NCI-H748 (cell line): Measurements from ENCODE around the gene CNOT3.

Source experiments
- DNase-seq: peaks from one replicate; lab custom pipeline; 2025; ENCODE audit not compliant: unreplicated experiment; lab: John Stamatoyannopoulos, UW

CNOT3 gene

DNA sequence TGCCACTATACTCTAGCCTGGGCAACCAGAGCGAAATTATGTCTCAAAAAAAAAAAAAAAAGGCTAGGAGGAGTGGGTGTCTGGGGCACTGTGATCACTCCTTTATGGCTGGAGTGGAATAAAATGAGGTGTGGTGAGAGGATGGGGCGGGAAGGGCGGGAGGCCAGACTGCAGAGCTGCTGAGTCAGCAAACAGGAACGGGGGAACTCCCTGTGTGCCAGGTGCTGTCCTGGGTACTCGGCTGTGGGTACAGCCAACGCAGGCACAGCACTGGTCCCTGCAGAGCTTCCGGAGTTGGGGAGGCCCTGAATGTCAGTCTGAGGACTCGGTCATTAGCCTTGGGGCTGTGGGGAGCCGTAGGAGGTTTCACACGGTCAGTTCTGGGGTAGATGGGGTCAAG, 16.3 kb upstream of the CNOT3 start:
- DNase-seq: no peak

DNA sequence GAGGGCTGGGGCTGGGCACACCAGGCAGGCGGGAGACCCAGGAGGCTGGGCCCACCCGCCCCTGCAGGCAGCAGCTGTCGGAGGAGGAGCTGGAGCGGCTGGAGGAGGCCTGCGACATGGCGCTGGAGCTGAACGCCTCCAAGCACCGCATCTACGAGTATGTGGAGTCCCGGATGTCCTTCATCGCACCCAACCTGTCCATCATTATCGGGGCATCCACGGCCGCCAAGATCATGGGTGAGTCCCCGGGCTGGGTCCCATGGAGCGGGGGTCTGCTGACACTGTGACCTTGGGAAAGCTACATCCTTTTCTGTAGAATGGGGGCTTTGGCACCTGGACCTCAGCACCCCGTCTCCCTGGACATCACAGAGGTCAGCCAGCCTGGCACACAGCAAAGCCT, 13.9 kb upstream of the CNOT3 start:
- DNase-seq: no peak

GRCh38 chr19:54124393-54124792, 13.2 kb upstream of the CNOT3 start:
- DNase-seq: no peak

DNA sequence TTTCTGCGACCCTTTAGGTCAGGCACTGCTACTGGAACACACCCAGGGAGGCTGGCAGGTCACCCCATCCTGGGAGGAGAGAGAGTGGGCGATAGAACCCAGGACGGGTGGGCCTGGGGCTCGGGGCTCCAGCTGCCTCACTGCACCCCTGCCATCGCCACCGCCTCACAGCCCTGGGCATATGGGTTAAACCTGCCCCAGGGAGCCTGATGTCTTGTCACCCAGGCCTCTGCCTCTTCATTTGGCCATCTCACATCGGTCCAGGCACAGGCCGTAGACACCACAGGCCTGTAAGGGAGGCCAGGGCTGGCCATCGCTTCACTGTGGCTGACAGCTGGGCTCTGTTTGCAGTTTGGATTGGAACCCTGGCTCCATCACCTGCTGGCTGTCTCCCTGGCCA, 11.8 kb upstream of the CNOT3 start:
- DNase-seq: no peak

GRCh38 chr19:54127688-54128440, 9.7 kb upstream of the CNOT3 start:
- DNase-seq: no peak

DNA sequence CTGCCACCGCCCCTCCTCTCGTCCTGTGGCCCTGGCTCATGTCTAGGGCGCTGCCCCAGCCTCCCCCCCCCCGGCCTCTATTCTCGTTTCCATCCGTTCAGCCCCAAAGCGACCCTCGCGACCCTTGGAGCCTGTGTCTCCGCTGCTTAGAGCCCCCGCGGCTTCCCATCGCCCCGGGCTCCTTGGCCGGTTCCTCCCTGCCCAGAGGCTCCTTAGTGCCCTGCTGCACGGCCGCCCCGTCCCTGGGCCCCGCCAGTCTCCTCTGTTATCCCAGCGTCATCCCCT, 9.2 kb upstream of the CNOT3 start:
- DNase-seq: no peak

DNA sequence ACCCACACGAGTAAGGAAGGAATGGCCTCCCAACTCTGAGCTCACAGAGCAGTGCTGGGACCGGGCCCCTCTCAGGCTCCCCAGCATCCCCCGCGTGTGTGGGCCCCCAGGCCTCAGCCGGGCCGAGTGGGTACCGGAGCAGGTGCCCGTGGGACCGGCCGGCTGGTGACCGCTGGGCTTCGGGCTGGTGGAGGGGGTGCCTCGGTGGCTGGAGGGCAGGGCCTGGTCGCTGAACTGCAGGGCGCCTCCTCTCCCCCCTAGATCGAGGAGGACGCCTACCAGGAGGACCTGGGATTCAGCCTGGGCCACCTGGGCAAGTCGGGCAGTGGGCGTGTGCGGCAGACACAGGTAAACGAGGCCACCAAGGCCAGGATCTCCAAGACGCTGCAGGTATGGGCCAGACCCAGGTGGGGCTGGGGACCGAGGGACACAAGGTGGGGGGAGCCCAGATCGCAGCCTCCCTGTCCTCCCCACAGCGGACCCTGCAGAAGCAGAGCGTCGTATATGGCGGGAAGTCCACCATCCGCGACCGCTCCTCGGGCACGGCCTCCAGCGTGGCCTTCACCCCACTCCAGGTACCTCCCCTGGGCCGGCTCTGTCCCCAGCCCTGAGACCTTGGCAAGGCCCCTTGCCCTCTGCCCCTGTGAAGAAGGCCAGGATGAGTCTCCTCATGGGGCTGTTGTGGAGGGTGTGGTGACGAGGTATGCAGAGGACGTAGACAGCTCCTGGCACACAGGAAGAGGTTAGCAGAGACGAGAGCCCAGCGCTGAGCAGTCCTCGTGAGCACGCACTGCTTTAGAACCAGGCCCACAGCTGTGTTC, 8.6 kb upstream of the CNOT3 start:
- DNase-seq: no peak

GRCh38 chr19:54129617-54129996, 8.0 kb upstream of the CNOT3 start:
- DNase-seq: no peak

- DNase-seq: peak; percentile 39
These were observed 4.1 kb upstream of the CNOT3 start for GRCh38 chr19:54133312-54133956.

DNA sequence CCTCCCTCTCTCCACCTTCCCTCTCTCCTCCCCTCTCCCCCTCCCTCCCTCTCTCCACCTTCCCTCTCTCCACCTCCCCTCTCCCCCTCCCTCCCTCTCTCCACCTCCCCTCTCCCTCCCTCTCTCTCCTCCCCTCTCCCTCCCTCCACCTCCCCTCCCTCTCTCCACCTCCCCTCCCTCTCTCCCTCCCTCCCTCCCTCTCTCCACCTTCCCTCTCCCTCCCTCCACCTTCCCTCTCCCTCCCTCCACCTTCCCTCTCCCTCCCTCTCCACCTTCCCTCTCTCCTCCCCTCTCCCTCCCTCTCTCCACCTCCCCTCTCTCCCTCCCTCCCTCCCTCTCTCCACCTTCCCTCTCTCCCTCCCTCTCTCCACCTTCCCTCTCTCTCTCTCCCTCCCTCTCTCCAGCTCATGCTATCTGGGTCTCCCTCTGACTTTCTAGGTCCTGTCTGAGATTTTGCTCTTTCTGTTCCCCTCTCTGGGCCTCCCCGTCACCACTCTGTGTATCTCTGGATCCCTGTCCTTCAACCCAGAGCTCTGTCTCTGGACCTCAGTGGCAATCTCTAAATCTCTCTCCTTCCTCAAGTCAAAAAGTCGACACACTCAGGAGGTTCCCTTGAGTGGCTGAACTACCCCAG, 3.5 kb upstream of the CNOT3 start:
- DNase-seq: no peak

DNA sequence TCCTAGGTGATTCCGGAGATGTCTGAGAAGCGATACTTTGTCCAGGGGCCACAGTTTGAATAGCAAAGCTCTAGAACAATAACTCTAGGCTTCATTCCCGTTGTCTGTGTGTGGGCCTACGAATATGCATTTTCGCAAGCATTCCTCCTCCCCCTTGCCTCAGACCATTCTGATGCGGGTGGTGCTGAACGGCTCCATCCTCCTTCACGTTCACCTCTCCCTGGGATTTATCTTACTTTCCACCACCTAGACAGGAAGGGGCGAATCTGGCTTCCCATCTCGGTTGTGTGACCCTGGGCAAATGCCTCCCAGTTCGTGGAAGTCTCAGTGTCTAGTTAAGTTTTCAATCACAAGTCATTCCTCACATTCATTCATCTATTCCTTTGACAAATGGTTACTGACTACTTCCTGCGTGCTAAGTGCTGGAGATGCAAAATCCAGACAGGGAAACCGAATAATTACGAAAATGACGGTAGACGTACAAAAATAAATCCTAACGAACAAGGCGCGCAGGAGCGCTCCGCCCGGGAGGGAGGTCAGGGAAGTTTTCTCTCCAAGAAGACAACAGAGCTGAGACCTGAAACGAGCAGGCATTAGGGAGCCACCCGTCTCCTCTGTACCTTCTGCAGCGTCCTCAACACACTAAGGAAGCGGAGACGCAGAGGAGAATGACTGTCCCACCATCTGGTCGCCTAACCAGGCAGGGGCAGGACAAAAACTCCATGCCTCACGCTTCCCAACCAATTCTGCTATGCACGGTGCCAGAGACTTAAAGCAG, 1.3 kb upstream of the CNOT3 start:
- DNase-seq: peak; percentile 72

- peak; percentile 100 for DNase-seq
These were observed 481 bp upstream of the CNOT3 start for GRCh38 chr19:54136864-54137698.

- peak; percentile 48 for DNase-seq
These were observed 1.1 kb downstream of the CNOT3 start for GRCh38 chr19:54138489-54139256.

DNA sequence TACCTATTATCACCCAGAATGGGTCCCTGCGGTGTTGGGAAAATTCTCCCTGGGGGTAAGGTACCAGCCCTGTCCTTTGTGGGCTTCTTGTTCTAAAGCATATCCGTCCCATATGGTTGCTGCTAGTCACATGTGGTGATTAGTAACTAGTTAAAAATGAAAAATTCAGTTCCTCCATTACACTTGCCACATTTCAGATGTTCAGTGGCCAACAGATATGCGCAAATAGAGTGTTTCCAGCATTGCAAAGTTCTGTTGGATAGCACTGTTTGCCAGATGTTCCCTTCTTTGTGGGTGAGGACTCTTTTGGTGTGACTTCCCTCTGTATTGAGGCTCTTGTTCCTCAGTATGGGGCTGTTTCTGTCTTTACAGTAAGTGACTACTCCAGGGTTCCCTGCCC, 3.8 kb downstream of the CNOT3 start:
- DNase-seq: no peak

DNA sequence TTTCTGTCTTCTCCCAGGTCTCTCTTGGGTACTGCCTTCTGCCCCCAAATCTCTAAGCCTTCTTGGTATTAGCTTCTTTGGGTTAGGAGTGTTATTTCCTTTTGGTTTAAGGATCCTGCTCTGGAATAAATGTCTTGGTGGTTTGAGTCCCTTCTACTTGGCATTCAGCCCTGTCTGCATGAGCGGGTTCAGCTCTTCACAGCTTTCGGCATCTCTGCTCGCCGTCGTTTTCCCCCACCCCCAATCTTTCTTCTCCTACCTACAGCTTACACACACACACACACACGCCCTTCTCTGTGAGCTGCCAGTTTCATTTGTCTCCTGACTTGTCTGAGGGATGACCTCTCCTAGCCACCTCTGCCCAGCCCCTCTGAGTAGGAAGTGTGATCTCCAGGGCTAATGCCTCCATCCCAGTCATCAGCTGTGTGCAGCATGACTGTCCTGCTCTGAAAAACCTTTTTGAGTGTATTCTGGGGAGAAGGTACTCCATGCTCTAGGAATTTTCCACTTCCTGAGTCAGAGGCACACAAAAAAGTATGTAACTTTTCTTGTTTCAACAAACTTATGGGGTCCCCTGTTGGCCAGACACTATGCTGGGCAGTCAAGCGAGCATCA, 4.7 kb downstream of the CNOT3 start:
- DNase-seq: no peak

DNA sequence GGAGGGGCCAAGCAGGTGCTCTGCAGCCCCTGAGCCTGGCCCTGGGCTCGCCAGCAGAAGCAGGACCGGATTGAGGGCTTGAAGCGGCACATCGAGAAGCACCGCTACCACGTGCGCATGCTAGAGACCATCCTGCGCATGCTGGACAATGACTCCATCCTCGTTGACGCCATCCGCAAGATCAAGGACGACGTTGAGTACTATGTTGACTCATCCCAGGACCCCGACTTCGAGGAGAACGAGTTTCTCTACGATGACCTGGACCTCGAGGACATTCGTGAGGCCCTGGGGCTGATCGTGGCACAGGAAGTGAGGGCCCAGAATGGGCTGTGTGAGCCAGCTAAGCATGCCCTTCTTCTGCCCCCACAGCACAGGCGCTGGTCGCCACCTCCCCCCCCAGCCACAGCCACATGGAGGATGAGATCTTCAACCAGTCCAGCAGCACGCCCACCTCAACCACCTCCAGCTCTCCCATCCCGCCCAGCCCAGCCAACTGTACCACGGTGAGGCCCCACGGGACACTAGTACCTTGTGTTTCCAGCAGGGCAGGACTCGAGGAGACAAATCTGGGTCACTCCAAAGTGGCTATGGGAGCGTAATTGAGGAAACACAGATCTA, 8.1 kb downstream of the CNOT3 start:
- no peak for DNase-seq

DNA sequence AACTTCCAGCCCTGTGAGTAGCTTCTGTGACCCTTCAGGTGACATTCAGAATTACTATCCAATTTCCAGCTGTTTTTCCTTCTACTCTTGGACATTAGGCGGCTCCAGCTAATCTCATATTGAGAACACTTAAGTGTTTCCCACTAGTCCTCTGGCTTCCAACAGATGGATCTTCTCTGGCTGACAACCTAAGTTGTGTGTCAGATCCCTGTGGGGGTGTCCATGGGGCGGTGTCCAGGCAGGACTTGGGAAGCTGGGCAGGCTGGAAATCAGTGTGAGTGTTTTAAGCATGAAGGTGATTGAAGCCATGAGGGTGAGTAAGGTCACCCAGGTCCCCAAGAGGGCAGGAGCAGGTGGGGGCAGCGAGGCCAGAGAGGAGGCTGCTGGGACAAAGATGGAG, 10.1 kb downstream of the CNOT3 start:
- DNase-seq: no peak

- DNase-seq: no peak
These were observed 10.6 kb downstream of the CNOT3 start for GRCh38 chr19:54148158-54148557.
